Measurements from ENCODE around the gene WWP2. TPM values are rescaled to one million over a fixed set of nuclear protein-coding genes. Genes with fewer than 3 reads are reported as not detected.
A peak's percentile ranks its signal among the peaks of the same experiment; 100 is the strongest.
"Not testable (repeated sequence)": the region's sequence is repeated elsewhere in the genome, so short reads cannot be mapped to it uniquely, and the experiment has no call there.

Gene WWP2
- total RNA-seq, 2 donors from 2014 or later: 42.3 to 42.5 TPM

DNA sequence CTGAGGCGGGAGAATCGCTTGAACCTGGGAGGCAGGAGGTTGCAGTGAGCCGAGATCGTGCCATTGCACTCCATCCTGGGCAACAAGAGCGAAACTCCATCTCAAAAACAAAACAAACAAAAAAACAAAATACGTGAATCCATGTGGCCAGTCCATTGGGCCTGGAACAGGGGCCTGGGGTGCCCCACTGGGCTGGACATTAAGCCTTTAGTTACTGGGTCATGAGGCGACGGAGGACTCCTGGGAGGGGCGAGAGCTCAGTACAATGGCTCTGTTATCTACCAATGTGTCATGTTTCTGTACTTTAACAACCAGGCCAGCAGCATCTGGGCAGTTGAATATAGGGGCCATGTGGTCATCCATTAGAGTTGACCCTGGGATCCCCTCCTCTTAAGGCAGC lies 170.1 kb downstream of the WWP2 start:
- intact Hi-C loops (cut with DNase I): loop anchor here in 1 of 2 donors (5.0 to 10.0 kb wide), 2 partner anchors 135 to 1207 kb away; no protein-coding TSS in a partner anchor
- DNase-seq (ENCODE audit: low spot score): no peak

DNA sequence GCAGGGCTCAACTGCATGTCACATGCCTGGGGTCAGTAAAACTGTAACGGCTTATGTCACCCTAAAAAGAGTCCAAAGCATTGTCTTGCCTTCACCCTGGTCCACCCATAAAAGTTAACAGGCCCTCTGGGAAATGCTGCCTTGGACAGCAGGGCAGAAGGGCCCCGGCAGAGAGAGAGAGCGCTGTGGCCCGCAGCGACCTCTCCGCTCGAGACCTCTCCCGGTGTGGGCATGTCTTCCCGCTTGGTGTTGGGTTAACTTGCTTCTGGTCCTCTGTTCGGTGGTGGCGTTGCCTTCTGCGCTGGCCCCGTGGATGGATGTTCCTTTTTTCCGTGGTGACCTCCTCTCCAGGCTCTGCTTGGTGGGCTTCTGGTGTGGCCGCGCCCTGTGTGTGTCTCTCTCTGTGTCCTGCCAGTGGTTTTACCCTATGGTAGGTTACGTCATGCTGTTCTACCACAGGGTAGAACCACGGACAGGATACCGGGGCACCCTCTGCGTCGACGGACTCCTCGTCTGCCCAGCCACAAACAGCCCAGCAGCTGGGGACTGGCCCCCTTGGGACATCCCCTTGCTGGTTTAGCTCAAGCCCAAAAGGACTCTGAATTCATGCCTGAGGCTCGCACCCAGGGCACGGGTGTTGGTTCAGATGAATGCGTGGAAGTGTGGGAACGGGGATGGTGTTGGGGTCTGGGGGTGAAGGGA lies 170.7 kb downstream of the WWP2 start:
- no peak for DNase-seq (ENCODE audit: low spot score)
- intact Hi-C loops (cut with DNase I): loop anchor here in 1 of 2 donors (5.0 to 10.0 kb wide), 2 partner anchors 136 to 1208 kb away; no protein-coding TSS in a partner anchor

DNA sequence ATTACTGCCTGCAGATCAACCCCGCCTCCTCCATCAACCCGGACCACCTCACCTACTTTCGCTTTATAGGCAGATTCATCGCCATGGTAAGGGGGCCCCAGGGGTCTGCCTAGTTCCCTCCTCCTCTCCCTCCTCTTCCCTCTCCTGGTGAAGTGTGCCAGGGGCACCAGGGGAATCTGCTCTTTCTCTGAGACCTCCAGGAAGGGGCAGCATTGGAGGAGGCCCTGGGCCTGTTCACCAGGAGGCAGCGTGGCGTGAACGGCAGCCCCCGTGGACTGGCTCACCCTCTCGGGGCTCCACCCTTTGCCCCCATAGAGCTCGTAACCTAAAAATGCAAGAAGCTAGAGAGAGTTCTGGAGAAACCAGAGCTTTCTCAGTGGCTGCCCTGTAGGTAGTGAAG lies 171.9 kb downstream of the WWP2 start:
- DNase-seq (ENCODE audit: low spot score): no peak
- intact Hi-C loops (cut with DNase I): loop anchor here in 1 of 2 donors (5.0 to 10.0 kb wide), 2 partner anchors 137 to 1209 kb away; no protein-coding TSS in a partner anchor

DNA sequence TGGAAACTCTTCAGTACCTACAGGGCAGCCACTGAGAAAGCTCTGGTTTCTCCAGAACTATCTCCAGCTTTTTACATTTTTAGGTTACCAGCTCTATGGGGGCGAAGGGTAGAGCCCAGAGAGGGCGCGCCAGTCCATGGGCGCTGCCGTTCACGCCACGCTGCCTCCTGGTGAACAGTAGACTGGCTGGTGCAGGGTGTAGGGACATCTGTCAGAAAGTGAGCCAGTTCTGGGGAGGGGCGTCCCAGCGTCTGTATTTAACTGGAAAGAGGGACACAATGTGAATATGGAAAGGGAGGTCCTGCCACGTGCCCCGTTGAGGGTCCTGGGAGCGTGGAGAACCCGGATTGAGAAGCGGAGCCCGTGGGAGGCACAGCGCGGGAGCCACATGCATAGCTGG lies 172.6 kb downstream of the WWP2 start:
- intact Hi-C loops (cut with DNase I): loop anchor here in 1 of 2 donors (5.0 to 10.0 kb wide), 2 partner anchors 137 to 1210 kb away; no protein-coding TSS in a partner anchor
- DNase-seq (ENCODE audit: low spot score): no peak

DNA sequence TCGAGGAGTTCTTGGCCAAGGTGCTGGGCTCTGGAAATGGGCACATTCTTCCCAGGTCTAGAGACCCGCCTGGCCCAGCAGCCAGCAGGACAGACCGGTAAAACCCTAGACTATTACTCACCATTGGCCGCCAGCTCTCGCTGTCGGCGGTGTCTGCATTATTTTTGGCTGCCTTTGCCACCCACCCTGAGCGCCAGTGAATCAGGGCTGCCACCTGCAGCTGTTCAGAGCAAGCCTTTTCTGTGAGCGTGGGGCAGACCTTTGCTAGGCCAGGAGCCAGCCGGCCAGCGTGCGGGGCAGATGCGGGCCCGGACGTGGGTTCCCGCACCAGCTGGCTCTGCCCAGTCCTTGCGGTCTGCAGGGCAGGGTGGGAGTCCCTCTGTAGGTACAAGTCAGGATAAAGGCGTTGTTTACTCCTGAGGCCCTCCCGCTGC lies 173.2 kb downstream of the WWP2 start:
- no peak for DNase-seq (ENCODE audit: low spot score)
- intact Hi-C loops (cut with DNase I): loop anchor here in 1 of 2 donors (10.0 kb wide), 1 partner anchor 1210 kb away; no protein-coding TSS in a partner anchor

DNA sequence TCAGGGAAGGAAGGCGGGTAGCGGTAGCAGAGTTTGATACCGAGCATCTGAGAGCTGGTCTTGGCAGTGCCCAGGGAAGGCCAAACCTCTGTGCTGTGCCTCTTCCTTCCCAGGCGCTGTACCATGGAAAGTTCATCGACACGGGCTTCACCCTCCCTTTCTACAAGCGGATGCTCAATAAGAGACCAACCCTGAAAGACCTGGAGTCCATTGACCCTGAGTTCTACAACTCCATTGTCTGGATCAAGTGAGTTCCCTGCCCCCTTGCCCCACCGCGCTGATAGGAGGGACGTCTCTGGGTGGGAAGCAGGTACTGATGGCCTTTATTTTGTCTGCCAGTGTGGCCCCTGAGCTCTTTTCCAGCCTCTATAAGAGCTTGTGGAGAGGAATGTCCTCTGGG lies 173.6 kb downstream of the WWP2 start:
- no peak for DNase-seq (ENCODE audit: low spot score)

DNA sequence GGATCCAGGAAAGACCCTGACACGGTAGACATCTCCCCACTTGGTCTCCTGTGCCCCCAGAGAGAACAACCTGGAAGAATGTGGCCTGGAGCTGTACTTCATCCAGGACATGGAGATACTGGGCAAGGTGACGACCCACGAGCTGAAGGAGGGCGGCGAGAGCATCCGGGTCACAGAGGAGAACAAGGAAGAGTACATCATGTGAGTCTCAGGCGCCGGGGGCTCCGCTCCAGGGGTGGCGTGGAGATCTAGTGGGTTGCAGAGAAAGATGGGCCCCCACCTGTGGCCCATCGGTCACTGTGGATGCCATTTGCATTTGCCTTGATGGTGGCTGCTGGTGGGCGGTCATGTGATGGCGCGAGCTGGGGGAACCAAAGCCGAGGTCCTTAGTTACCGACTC lies 174.1 kb downstream of the WWP2 start:
- intact Hi-C loops (cut with DNase I): loop anchor here in 1 of 2 donors (10.0 kb wide), 1 partner anchor 1211 kb away; no protein-coding TSS in a partner anchor
- DNase-seq (ENCODE audit: low spot score): no peak

More for the DNA sequence above, 173.6 kb downstream of the WWP2 start:
- intact Hi-C loops (cut with DNase I): loop anchor here in 1 of 2 donors (10.0 kb wide), 1 partner anchor 1211 kb away; no protein-coding TSS in a partner anchor

DNA sequence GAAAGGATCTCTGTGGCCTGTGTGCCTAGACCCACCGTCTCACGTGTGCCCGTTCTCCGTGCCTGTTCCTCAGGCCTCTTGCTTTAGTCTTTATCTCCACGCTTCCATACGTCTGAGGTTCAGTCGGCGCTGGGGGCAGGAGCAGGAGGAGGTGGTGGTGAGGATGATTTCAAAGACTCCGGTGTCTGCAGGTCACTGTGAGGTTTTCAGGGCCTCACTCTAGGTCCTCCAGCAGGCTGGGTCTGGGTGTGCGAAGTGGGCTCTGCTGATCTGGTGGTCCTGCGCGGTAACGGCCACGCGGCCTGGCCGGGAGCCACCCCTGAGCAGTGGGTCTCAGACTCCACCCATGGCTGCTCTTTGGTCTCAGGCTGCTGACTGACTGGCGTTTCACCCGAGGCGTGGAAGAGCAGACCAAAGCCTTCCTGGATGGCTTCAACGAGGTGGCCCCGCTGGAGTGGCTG lies 174.6 kb downstream of the WWP2 start:
- no peak for DNase-seq (ENCODE audit: low spot score)

DNA sequence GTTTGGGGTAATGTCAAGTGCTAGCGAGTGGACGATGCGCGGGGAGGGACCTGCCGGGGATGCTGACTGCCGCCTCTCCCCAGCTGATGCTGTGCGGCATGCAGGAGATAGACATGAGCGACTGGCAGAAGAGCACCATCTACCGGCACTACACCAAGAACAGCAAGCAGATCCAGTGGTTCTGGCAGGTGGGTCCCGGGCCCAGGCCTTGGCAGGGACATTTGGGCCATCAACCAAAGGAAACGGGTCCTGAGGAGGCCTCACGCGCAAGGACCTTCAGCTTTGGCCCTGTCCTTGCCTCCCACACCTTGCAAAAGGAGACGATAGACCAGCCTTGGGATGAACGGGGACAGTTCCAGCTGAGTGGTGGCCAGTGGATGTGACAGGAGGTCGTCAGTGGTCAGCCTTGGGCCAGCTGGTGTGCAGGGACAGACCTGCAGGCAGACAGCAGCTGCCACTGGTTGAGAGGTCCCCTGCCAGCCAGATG lies 175.4 kb downstream of the WWP2 start:
- DNase-seq (ENCODE audit: low spot score): no peak
- intact Hi-C loops (cut with DNase I): loop anchor here in 1 of 2 donors (10.0 kb wide), 1 partner anchor 1213 kb away; no protein-coding TSS in a partner anchor

More for the DNA sequence above, 174.6 kb downstream of the WWP2 start:
- intact Hi-C loops (cut with DNase I): loop anchor here in 1 of 2 donors (10.0 kb wide), 1 partner anchor 1212 kb away; no protein-coding TSS in a partner anchor

DNA sequence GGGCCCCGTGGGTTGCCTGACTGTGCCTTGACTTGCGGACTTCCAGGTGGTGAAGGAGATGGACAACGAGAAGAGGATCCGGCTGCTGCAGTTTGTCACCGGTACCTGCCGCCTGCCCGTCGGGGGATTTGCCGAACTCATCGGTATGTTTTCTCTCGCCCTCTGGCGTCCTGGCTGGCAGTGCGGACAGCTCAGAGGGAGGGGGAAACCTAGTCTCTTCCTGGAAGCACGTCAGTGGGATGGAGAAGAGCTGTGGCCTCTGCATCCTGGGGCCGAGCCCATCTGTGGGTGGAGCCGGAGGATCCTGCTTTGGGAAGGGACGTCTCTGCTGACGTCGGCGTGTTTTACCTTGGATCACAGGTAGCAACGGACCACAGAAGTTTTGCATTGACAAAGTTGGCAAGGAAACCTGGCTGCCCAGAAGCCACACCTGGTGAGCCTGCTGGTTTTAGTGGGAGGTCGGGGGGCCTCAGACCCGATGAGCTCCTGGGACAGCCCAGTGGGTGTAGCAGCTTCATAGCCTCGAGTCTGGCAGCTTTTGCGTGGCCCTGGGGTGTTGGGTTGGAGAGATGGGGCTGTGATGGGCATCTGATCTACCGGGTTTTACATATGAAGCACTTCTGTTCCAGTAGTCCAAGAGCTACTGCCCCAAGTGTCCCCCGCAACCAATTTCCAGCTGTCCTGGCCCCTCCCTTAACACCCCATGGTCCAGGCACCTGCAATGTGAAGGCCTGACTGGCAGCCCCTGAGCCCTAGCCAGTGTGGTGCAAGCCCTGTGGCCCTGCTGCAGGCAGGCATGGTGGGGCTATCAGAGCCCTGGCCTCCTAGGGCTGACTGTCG lies 177.1 kb downstream of the WWP2 start:
- peak; percentile 18 for DNase-seq (ENCODE audit: low spot score)
- intact Hi-C loops (cut with DNase I): loop anchor here in 1 of 2 donors (10.0 kb wide), 1 partner anchor 1214 kb away; no protein-coding TSS in a partner anchor

DNA sequence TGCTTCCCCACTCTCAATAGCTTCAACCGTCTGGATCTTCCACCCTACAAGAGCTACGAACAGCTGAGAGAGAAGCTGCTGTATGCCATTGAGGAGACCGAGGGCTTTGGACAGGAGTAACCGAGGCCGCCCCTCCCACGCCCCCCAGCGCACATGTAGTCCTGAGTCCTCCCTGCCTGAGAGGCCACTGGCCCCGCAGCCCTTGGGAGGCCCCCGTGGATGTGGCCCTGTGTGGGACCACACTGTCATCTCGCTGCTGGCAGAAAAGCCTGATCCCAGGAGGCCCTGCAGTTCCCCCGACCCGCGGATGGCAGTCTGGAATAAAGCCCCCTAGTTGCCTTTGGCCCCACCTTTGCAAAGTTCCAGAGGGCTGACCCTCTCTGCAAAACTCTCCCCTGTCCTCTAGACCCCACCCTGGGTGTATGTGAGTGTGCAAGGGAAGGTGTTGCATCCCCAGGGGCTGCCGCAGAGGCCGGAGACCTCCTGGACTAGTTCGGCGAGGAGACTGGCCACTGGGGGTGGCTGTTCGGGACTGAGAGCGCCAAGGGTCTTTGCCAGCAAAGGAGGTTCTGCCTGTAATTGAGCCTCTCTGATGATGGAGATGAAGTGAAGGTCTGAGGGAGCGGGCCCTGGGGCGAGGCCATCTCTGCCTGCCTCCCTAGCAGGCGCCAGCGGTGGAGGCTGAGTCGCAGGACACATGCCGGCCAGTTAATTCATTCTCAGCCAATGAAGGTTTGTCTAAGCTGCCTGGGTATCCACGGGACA lies 177.9 kb downstream of the WWP2 start:
- intact Hi-C loops (cut with DNase I): loop anchor here in 1 of 2 donors (10.0 kb wide), 1 partner anchor 1215 kb away; no protein-coding TSS in a partner anchor
- peak; percentile 76 for DNase-seq (ENCODE audit: low spot score)

DNA sequence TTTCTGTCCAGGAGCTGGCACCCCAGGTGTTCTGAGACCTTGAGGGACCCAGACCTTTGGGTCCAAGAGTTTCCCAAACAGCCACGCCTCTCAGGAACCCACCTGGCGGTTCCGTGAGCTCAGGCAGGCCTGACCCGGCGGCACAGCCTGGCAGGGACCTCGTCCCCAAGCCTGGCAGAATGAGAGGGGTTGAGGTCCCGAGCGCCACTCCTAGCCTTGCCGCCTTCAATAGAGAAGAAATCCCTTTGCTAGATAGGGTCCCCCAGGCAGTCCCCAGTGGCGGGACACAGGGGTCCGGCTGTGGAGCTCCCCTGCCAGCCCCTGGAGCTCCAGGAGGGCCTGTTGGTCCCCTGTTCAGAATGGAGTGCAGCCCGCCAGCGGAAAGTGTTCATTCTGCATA lies 178.5 kb downstream of the WWP2 start:
- intact Hi-C loops (cut with DNase I): no loop called here
- peak; percentile 61 for DNase-seq (ENCODE audit: low spot score)

DNA sequence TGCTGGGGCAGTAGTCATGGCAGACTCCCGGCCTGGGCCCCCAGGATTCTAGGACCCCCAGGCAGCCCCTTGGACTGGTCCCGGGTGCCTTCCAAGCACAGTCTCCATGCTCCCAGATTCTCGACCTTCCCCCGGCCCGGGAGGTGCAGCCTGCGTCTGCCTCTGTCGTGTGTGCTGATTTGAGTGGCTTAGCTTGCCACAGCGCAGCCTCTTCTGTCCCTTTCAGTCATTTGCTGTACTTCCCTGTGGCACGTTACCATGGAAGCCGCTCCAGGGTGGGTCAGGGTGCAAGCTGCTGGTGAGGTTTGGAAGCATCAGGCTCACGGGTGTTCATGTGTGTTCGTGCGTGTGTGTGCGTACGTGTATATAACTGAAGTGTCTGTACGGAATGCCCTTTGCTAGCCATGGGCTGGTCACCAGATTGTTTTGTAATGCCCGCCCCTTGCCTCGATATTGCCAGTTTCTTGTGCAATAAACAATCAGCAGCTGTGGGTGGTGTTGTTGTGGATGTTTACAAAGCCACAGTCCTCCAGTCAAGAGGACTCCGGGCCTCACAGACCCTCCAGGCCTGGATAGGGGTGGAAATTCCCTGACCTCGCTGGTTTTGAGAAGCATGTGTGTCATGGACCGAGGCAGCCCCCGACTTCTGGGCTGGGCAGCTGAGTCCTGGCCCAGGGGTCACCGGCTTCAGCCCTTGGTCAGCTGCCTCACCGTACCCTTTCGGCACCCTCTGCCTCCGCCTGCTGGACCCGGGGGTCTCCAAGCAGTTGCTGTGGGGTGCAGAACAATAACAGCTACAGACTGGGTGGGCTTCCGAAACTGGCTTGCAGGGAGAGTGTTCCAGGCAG lies 179.3 kb downstream of the WWP2 start:
- peak; percentile 62 for DNase-seq (ENCODE audit: low spot score)
- intact Hi-C loops (cut with DNase I): no loop called here

DNA sequence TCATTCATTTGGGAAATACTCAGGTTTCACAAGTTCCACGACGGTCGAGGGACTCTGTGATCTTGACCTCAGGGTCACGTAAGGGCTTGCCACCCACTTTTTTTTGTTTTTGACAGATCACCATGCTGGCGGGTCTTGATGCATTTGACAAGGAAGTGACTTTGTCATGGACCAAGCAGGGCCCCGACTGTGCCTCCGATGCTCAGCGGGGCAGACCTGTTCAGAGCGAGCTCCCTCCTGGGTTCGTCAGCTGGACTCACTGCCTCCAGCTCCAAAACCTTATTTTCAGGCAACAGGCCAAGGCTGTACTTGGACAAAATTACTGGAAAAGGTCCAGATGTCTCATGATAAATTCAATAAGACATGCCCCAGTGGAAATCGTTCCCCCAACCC lies 180.0 kb downstream of the WWP2 start:
- intact Hi-C loops (cut with DNase I): no loop called here
- DNase-seq (ENCODE audit: low spot score): peak; percentile 73

DNA sequence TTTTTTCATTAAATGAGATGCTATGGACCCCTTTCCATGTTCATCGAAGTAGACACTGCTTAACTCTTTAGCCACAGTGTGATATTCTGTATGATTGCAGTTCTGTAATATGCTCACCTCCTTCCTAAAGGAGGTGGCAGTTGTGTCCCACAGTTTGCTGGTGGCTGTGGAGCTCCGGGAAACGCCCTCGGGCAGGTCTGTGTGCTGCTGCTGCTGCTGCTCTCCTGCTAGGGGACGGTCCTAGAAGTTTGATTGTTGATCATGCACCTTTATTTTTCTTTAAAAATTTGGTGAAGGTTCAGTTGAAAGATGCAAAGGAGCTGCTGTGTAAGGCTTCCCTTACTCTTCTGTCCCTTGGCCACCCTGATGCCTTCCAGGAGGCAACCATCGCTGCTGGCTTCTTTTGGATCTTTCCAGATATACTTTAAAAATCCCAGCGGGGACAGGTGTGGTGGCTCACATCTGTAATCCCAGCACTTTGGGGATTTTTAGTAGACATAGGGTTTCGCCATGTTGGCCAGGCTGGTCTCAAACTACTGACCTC lies 180.6 kb downstream of the WWP2 start:
- intact Hi-C loops (cut with DNase I): no loop called here
- peak; percentile 50 for DNase-seq (ENCODE audit: low spot score)

DNA sequence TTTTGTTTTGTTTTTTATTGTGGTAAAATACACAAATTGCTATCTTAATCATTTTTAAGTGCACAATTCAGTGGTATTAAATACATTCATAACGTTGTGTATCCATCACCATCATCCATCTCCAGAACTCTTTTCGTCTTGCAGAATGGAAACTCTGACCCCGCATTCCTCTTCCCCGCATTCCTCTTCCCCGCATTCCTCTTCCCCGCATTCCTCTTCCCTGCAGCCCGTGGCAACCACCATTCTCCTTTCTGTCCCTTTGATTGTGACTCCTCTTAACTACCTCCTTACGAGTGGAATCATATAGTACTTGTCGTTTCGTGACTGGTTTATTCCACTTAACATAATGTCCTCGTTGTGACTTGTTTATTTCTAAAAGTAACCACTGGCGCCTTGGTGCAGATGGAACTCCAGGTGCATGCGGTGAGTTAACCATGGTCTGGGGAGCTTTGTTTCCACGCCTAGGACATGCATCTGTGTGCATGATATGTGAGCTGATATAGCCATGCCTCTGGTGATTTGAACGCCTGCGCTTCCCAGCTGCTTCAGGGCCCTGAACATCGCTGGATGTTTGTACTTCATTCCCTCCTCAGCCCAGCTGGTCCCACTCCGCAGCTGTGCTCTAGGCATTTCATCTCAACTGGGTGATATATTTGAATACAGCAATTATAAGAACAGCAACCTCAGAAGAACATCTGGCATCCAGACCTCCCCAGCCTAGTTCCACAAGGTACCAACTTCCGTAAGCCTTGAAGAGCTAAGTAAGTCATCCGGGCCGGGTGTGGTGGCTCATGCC lies 181.3 kb downstream of the WWP2 start:
- intact Hi-C loops (cut with DNase I): not testable (repeated sequence)
- peak; percentile 5 for DNase-seq (ENCODE audit: low spot score)

DNA sequence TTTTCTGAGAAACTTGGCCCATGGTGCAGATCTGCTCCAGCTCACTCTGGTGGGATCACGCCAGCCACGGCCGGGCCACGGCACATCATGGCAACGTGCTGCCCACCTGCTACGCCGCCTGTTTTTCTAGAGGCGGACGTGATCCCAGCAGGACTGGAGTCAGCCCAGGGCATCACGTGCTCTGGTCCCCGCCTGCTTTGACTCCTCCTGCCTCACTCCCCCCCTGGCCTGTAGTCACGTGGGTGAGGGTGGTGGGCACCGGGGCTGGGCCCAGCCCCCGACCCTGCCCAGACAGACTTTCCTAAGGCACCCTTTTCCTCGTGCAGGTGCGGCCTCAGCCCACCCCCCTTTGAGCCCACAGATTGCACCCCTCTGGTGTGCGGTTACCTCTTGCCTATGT lies 188.3 kb downstream of the WWP2 start:
- DNase-seq (ENCODE audit: low spot score); intact Hi-C loops (cut with DNase I): not testable (repeated sequence)

Data from posterior vena cava (tissue), 2 donors.